Measurements from ENCODE around the gene DHODH.
"Not testable (repeated sequence)": the region's sequence is repeated elsewhere in the genome, so short reads cannot be mapped to it uniquely, and the experiment has no call there.

DHODH gene

GRCh38 chr16:72060405-72060804 lies 51.9 kb downstream of the DHODH start:
- no peaks in the 10 kb centered on the region for H3K9me3 ChIP-seq (ENCODE audit: control insufficient read depth, insufficient read depth, low read length)
- no peaks in the 10 kb centered on the region for H3K4me1 ChIP-seq (ENCODE audit: control insufficient read depth, insufficient read depth, low read length)
- H3K27me3 ChIP-seq (ENCODE audit: control insufficient read depth, insufficient read depth, low read length), result no peaks in the 10 kb centered on the region
- no peaks in the 10 kb centered on the region for H3K36me3 ChIP-seq (ENCODE audit: control insufficient read depth, insufficient read depth, low read length)
- H3K9ac ChIP-seq (ENCODE audit: low read depth, low read length), result no peak overlapping the region
- no peak overlapping the region for H3K4me3 ChIP-seq (ENCODE audit: low read depth, low read length)

GRCh38 chr16:72061564-72061963 lies 53.0 kb downstream of the DHODH start:
- Histone ChIP-seq H3K9ac (ENCODE audit: low read depth, low read length) (no peak overlapping the region), H3K4me3 (ENCODE audit: low read depth, low read length) (no peak overlapping the region), H3K36me3 (ENCODE audit: control insufficient read depth, insufficient read depth, low read length) (no peaks in the 10 kb centered on the region), H3K27me3 (ENCODE audit: control insufficient read depth, insufficient read depth, low read length) (no peaks in the 10 kb centered on the region), H3K9me3 (ENCODE audit: control insufficient read depth, insufficient read depth, low read length) (no peaks in the 10 kb centered on the region), H3K4me1 (ENCODE audit: control insufficient read depth, insufficient read depth, low read length) (no peaks in the 10 kb centered on the region)

GRCh38 chr16:72064361-72064894 lies 55.9 kb downstream of the DHODH start:
- no peaks in the 10 kb centered on the region for H3K27me3 ChIP-seq (ENCODE audit: control insufficient read depth, insufficient read depth, low read length)
- no peak overlapping the region for H3K4me3 ChIP-seq (ENCODE audit: low read depth, low read length)
- H3K9me3 ChIP-seq (ENCODE audit: control insufficient read depth, insufficient read depth, low read length), result no peaks in the 10 kb centered on the region
- H3K9ac ChIP-seq (ENCODE audit: low read depth, low read length), result no peak overlapping the region
- no peaks in the 10 kb centered on the region for H3K36me3 ChIP-seq (ENCODE audit: control insufficient read depth, insufficient read depth, low read length)
- no peaks in the 10 kb centered on the region for H3K4me1 ChIP-seq (ENCODE audit: control insufficient read depth, insufficient read depth, low read length)

- Histone ChIP-seq H3K36me3 (ENCODE audit: control insufficient read depth, insufficient read depth, low read length) (no peaks in the 10 kb centered on the region), H3K27me3 (ENCODE audit: control insufficient read depth, insufficient read depth, low read length) (no peaks in the 10 kb centered on the region), H3K4me1 (ENCODE audit: control insufficient read depth, insufficient read depth, low read length) (no peaks in the 10 kb centered on the region), H3K4me3 (ENCODE audit: low read depth, low read length) (no peak overlapping the region), H3K9ac (ENCODE audit: low read depth, low read length) (no peak overlapping the region), H3K9me3 (ENCODE audit: control insufficient read depth, insufficient read depth, low read length) (no peaks in the 10 kb centered on the region)
Observed at GRCh38 chr16:72066747-72067146, 58.2 kb downstream of the DHODH start.

- Histone ChIP-seq H3K27me3 (ENCODE audit: control insufficient read depth, insufficient read depth, low read length) (no peaks in the 10 kb centered on the region), H3K36me3 (ENCODE audit: control insufficient read depth, insufficient read depth, low read length) (no peaks in the 10 kb centered on the region), H3K4me3 (ENCODE audit: low read depth, low read length) (no peak overlapping the region), H3K9ac (ENCODE audit: low read depth, low read length) (no peak overlapping the region), H3K4me1 (ENCODE audit: control insufficient read depth, insufficient read depth, low read length) (no peaks in the 10 kb centered on the region), H3K9me3 (ENCODE audit: control insufficient read depth, insufficient read depth, low read length) (peaks cover 4% of the 10 kb centered on the region)
Observed at GRCh38 chr16:72068930-72069329, 60.4 kb downstream of the DHODH start.

GRCh38 chr16:72072514-72073342 lies 64.2 kb downstream of the DHODH start:
- Histone ChIP-seq H3K9ac (ENCODE audit: low read depth, low read length) (no peak overlapping the region), H3K27me3 (ENCODE audit: control insufficient read depth, insufficient read depth, low read length) (no peaks in the 10 kb centered on the region), H3K4me3 (ENCODE audit: low read depth, low read length) (no peak overlapping the region), H3K36me3 (ENCODE audit: control insufficient read depth, insufficient read depth, low read length) (no peaks in the 10 kb centered on the region), H3K9me3 (ENCODE audit: control insufficient read depth, insufficient read depth, low read length) (peaks cover 4% of the 10 kb centered on the region), H3K4me1 (ENCODE audit: control insufficient read depth, insufficient read depth, low read length) (no peaks in the 10 kb centered on the region)

- no peaks in the 10 kb centered on the region for H3K36me3 ChIP-seq (ENCODE audit: control insufficient read depth, insufficient read depth, low read length)
- H3K4me1 ChIP-seq (ENCODE audit: control insufficient read depth, insufficient read depth, low read length), result no peaks in the 10 kb centered on the region
- no peak overlapping the region for H3K9ac ChIP-seq (ENCODE audit: low read depth, low read length)
- no peaks in the 10 kb centered on the region for H3K27me3 ChIP-seq (ENCODE audit: control insufficient read depth, insufficient read depth, low read length)
- peaks cover 4% of the 10 kb centered on the region for H3K9me3 ChIP-seq (ENCODE audit: control insufficient read depth, insufficient read depth, low read length)
- no peak overlapping the region for H3K4me3 ChIP-seq (ENCODE audit: low read depth, low read length)
Observed at GRCh38 chr16:72073560-72074230, 65.2 kb downstream of the DHODH start.

GRCh38 chr16:72075067-72075466 lies 66.5 kb downstream of the DHODH start:
- H3K36me3 ChIP-seq (ENCODE audit: control insufficient read depth, insufficient read depth, low read length); H3K27me3 ChIP-seq (ENCODE audit: control insufficient read depth, insufficient read depth, low read length); H3K4me1 ChIP-seq (ENCODE audit: control insufficient read depth, insufficient read depth, low read length); H3K4me3 ChIP-seq (ENCODE audit: low read depth, low read length); H3K9ac ChIP-seq (ENCODE audit: low read depth, low read length); H3K9me3 ChIP-seq (ENCODE audit: control insufficient read depth, insufficient read depth, low read length): not testable (repeated sequence)

All from iPS-15b (cell line).